OCI-LY1 (cell line): ENCODE data around the gene MYO16.
"Not testable (repeated sequence)": the region's sequence is repeated elsewhere in the genome, so short reads cannot be mapped to it uniquely, and the experiment has no call there.

Experiments
- H2AFZ ChIP-seq: fragments of 200-600 bp; sonication (generic), shearing (Covaris generic); 2 replicates; pipeline ENCODE4 v1.6.0; 2014; ENCODE audit warnings: antibody characterized with exemption, mild to moderate bottlenecking, low read length
- H3F3A ChIP-seq: fragments of 200-600 bp; sonication (generic), shearing (Covaris generic); 2 replicates; pipeline ENCODE4 v1.6.0; 2014; ENCODE audit warnings: mild to moderate bottlenecking, antibody characterized with exemption, low read length, moderate library complexity; ENCODE audit not compliant: insufficient read depth
- H3K27ac ChIP-seq: fragments of 200-600 bp; sonication (generic); 2 replicates; pipeline ENCODE4 v1.5.1; 2014; ENCODE audit warnings: low read length, mixed run types, mild to moderate bottlenecking, low read depth; ENCODE audit not compliant: poor library complexity, severe bottlenecking
- H3K27me3 ChIP-seq: fragments of 200-600 bp; sonication (generic); 2 replicates; pipeline ENCODE4 v1.6.0; 2014; ENCODE audit warnings: antibody characterized with exemption, mild to moderate bottlenecking, low read length, moderate library complexity; ENCODE audit not compliant: insufficient read depth
- H3K36me3 ChIP-seq: fragments of 200-600 bp; sonication (generic); 2 replicates; pipeline ENCODE4 v1.6.1; 2014; ENCODE audit warnings: mild to moderate bottlenecking, antibody characterized with exemption, low read length, moderate library complexity, mixed read lengths; ENCODE audit not compliant: insufficient read depth
- H3K4me1 ChIP-seq: fragments of 200-600 bp; sonication (generic); 2 replicates; pipeline ENCODE4 v1.5.1; 2014; ENCODE audit warnings: mild to moderate bottlenecking, low read length, moderate library complexity; ENCODE audit not compliant: insufficient read depth, severe bottlenecking
- H3K4me2 ChIP-seq: fragments of 200-600 bp; sonication (generic), shearing (Covaris generic); 2 replicates; pipeline ENCODE4 v1.6.1; 2014; ENCODE audit warnings: low read length
- H3K4me3 ChIP-seq: fragments of 200-600 bp; sonication (generic); 2 replicates; pipeline ENCODE4 v1.5.1; 2014; ENCODE audit warnings: low read length, low read depth, mild to moderate bottlenecking, mixed read lengths; ENCODE audit not compliant: poor library complexity, severe bottlenecking
- H3K79me2 ChIP-seq: fragments of 200-600 bp; shearing (Covaris generic); 2 replicates; pipeline ENCODE4 v1.6.1; 2016; ENCODE audit warnings: mixed run types, low read length, mixed read lengths; ENCODE audit not compliant: insufficient read depth
- H3K9ac ChIP-seq: fragments of 200-600 bp; sonication (generic), shearing (Covaris generic); 2 replicates; pipeline ENCODE4 v1.6.1; 2014; ENCODE audit warnings: mild to moderate bottlenecking, low read length, mixed read lengths
- H3K9me2 ChIP-seq: fragments of 200-600 bp; sonication (generic), shearing (Covaris generic); 2 replicates; pipeline ENCODE4 v1.6.1; 2014; ENCODE audit warnings: low read depth, mild to moderate bottlenecking, low read length, mixed read lengths
- H3K9me3 ChIP-seq: fragments of 200-600 bp; shearing (Covaris generic); 2 replicates; pipeline ENCODE4 v1.6.1; 2014; ENCODE audit warnings: low read length, mixed read lengths
- H4K20me1 ChIP-seq: fragments of 200-600 bp; sonication (generic), shearing (Covaris generic); 2 replicates; pipeline ENCODE4 v1.6.0; 2016; ENCODE audit warnings: mild to moderate bottlenecking, low read length; ENCODE audit not compliant: insufficient read depth
- CTCF ChIP-seq: fragments of 200-600 bp; sonication (generic), shearing (Covaris generic); IDR thresholded peaks from 2 replicates; pipeline ENCODE4 v1.5.1; 2017; ENCODE audit warnings: mild to moderate bottlenecking, antibody characterized with exemption, low read length, moderate library complexity, mixed read lengths
- EZH2 ChIP-seq: fragments of 200-600 bp; sonication (generic), shearing (Covaris generic); IDR thresholded peaks from 2 replicates; pipeline ENCODE4 v1.8.0; 2017; ENCODE audit warnings: borderline replicate concordance, mixed run types, mild to moderate bottlenecking, antibody characterized with exemption, low read length, moderate library complexity, mixed read lengths

Gene MYO16

GRCh38 chr13:109215377-109215776 lies 586.0 kb downstream of the MYO16 start:
- H4K20me1 ChIP-seq, result no peaks in the 10 kb centered on the region

GRCh38 chr13:109217510-109217909 lies 588.1 kb downstream of the MYO16 start:
- H3F3A ChIP-seq, H3K27me3 ChIP-seq, H2AFZ ChIP-seq, H3K79me2 ChIP-seq, H3K9me3 ChIP-seq, H3K4me1 ChIP-seq, H3K36me3 ChIP-seq, H3K4me3 ChIP-seq, H3K9me2 ChIP-seq, H3K27ac ChIP-seq, H3K4me2 ChIP-seq, H3K9ac ChIP-seq, H4K20me1 ChIP-seq: not testable (repeated sequence)

More at GRCh38 chr13:109215377-109215776, 586.0 kb downstream of the MYO16 start:
- Histone ChIP-seq H3K4me3 (no peak overlapping the region), H3K36me3 (no peaks in the 10 kb centered on the region), H3K9me2 (no peaks in the 10 kb centered on the region), H3K9ac (no peak overlapping the region), H2AFZ (no peak overlapping the region), H3K27ac (no peak overlapping the region), H3F3A (no peaks in the 10 kb centered on the region), H3K4me1 (no peaks in the 10 kb centered on the region), H3K4me2 (no peak overlapping the region), H3K79me2 (no peaks in the 10 kb centered on the region), H3K9me3 (no peaks in the 10 kb centered on the region), H3K27me3 (no peaks in the 10 kb centered on the region)
- TF ChIP-seq CTCF (no peak), EZH2 (no peak)

- no peaks in the 10 kb centered on the region for H3K4me1 ChIP-seq
- H3K4me3 ChIP-seq, result no peak overlapping the region
- no peaks in the 10 kb centered on the region for H3K9me2 ChIP-seq
- H2AFZ ChIP-seq, result no peak overlapping the region
- TF ChIP-seq EZH2 (no peak), CTCF (no peak)
- no peak overlapping the region for H3K27ac ChIP-seq
- H3K9ac ChIP-seq, result no peak overlapping the region
- no peaks in the 10 kb centered on the region for H3K9me3 ChIP-seq
- H3K36me3 ChIP-seq, result no peaks in the 10 kb centered on the region
- no peak overlapping the region for H3K4me2 ChIP-seq
- H3F3A ChIP-seq, result no peaks in the 10 kb centered on the region
- no peaks in the 10 kb centered on the region for H3K79me2 ChIP-seq
- no peaks in the 10 kb centered on the region for H3K27me3 ChIP-seq
- no peaks in the 10 kb centered on the region for H4K20me1 ChIP-seq
These were observed 591.2 kb downstream of the MYO16 start for GRCh38 chr13:109220631-109221030.

GRCh38 chr13:109224033-109224432 lies 594.6 kb downstream of the MYO16 start:
- Histone ChIP-seq H3K36me3 (no peaks in the 10 kb centered on the region), H3K4me2 (no peak overlapping the region), H4K20me1 (no peaks in the 10 kb centered on the region), H3K9ac (no peak overlapping the region), H3K9me2 (no peaks in the 10 kb centered on the region), H3K79me2 (no peaks in the 10 kb centered on the region), H3F3A (no peaks in the 10 kb centered on the region), H3K27me3 (no peaks in the 10 kb centered on the region), H3K27ac (no peak overlapping the region), H3K9me3 (no peaks in the 10 kb centered on the region), H3K4me3 (no peak overlapping the region), H3K4me1 (no peaks in the 10 kb centered on the region), H2AFZ (no peak overlapping the region)
- no peak for TF ChIP-seq EZH2
- TF ChIP-seq CTCF, result no peak
